HG02884 (cell line): Measurements from ENCODE around the gene COG5.
"Not testable (repeated sequence)": the region's sequence is repeated elsewhere in the genome, so short reads cannot be mapped to it uniquely, and the experiment has no call there.

Source experiments
- ATAC-seq: cut with Tn5 transposase; IDR thresholded peaks from one replicate; pipeline ENCODE4 v1.9.1; 2021; ENCODE audit warnings: mild to moderate bottlenecking, moderate library complexity; ENCODE audit not compliant: unreplicated experiment

The COG5 gene

DNA sequence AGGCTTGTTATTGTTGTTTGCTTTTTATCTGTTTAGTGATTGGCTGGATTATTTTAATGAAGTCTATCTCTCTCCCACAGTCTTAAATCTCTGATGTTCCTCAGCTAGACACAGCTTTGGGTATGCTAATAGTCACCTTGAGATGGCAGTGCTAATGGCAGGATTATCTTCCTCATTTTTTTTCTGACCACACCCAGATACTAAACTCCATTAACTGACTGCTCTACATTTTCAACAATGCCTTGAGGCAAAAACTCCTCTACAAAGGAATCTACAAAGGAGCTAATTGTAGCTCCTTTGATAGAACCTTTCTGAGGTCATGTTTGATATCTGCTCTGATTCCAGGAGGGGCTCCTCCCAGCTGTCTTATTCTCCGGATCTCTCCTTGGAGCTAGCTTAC is 272.3 kb downstream of the COG5 start:
- no peak for ATAC-seq

DNA sequence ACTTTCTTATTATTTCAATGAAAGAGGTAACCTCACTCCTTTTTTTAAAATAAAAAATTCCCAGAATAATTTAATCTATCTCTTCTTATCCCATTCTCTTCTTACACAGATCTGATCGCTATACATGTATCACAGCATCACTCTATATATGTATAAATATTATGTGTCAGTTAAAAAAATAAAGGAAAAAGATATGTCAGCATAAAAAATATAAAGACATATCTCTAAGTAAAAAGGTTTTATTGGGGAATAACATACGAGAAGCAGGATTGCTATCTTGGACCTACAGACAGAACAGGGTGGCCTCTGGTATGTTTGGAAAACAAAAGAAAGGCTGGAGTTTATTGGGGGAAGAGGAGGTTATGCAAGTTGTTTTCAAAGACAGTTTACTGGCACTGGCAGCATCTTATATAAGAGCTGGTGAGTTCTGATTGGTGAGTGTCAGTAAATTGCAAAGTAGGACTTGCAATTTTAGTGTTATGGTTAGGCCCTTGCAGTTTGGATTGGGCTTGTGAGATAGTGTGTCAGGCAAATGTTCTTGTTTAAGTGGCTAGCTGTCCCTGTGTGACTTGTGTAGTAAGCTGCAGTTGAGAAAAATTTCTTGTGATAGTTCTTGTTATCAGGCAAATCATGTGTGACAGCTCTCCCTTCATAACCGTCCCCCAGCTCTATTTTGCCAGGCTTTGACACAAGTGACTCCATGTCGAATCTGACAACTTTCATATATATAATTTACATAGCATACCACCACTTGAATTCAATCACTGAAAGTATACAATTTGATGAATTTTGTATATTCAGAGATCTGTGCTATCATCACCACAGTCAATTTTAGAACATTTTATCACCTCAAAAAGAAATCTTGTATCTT is 276.7 kb downstream of the COG5 start:
- no peak for ATAC-seq

DNA sequence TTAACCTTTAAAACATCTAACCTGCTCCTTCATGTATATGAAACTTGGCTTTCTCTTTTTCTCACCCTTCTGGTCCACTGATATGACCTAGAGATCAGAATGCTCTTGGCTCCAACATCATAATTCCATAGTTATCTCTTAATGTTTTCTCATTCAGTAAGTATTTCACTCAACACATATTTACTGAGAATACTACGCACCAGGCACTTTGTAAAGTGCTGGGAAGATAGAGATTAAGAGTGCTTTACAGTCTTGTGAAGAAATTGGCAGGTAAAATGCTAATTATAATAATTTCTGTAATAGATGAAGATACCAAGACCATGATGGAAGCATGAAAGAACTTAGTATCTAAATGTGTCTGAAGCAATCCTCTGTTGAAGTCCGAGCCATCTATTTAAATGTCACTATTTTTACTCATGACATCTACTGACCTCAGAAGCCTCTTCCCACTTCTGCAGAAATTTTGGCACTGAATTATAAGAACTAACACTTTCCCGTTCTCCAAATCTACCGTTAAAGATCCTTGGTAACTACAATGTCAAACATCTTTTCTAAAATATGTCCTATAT is 278.7 kb downstream of the COG5 start:
- ATAC-seq = no peak

DNA sequence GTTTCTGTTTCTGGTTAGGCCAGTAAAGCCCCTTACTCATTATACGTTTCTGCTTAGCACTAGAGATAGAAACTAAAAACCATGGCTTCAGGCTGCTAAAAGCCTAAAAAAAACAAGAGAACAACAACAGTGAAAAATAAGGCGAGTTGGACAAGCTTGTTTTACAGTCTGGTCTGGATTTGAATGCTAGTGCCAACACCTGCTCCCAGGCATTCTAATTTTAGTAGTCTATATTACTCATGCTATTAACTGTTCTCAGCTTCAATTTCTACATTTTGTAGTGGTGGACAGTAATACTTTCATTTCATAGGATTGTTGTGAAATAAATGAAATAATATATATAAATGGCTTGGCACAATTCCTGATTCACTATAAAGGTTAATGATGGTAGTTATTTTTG is 286.4 kb downstream of the COG5 start:
- no peak for ATAC-seq

DNA sequence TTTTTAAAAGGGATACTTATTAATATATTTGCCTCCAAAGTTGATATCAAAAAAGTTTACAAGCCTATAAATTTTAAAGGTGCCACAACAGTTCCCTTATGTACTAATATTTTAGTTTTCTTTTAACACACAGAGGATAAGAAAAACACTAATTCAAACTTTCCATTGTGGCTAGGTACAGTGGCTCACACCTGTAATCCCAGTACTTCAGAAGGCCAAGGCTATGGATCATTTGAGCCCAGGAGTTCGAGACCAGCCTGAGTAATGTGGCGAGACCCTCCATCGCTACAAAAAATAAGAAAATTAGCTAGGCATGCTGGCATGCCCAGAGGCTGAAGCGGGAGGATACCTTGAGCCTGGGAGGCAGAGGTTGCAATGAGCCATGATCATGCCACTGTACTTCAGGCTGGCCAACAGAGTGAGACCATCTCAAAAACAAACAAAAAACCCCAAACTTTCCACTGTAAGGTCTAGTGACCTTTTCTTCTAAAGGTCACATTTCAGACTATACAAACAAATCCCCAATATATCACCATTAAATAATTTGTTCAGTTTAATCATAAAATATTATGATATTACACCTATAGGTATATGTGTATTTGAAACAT is 287.4 kb downstream of the COG5 start:
- no peak for ATAC-seq

DNA sequence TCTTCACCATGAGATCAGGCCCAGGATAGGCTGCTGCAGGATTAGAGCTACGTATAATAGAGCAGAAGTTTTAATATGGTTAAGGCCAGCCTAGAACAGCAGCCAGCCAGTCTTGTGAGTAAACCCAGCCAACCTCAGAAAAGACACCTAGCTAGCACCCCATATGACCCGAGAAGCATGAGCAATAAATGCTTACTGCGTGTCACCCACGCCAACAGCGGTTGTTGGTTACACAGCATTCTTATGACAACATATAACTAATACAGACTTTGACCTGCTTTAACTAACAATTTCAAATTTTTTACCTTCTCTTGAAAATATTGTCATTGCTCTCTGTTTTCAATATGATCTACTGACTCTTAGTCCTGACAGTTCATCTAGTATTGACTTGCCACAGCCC is 289.2 kb downstream of the COG5 start:
- no peak for ATAC-seq

DNA sequence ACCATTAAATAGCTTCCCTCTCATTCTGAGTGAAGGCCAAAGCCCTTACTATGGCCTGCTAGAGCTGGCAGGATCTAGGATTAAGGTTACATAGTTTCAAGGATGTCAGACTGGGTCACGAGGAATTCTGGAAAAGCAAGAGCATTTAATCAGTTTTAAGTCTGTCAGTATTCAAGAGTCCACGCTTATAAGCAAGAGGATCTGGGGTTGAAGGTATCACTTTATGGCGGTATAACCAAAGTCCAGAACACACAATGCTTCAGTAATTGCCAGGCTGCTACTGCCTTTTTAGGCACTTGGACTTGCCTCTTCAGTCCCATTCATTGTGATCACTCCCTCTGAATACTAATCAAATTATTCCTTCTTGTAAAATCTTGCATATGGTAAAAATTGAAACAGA is 293.9 kb downstream of the COG5 start:
- no peak for ATAC-seq

DNA sequence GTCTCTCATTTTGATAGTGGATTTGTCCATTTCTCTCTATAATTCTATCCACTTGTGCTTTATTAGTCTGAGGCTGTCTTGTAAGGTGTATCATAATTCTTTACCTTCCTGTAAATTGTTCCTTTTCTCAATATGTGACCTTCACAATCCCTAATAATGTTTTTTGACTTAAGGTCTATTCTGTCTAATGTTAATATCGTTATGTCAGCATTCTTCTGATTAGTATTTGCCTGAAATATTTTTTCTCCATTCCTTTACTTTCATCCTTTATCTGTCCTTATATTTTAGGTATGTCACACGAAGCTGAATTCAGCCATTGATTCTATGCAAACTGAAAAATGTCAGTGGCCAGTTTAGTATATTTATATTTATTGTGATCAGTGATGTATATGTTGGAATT is 295.1 kb downstream of the COG5 start:
- no peak for ATAC-seq

DNA sequence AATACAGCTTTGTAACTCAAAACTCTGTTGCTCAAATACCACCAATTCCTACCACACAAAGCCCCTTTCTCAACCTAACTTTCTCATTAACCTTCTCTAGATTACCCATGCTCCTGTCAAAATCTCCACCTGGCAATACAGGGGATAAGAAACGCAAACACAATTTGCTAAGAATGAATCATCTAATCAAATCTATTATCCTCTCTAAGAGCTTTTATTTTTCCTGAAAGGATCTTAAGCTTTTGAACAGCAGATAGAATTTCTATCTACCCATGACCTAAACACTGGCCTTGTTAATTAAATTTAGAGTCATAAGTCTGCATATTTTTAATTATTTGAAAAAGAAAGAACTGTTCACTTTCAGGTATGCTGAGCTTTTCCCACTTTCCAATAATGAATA is 296.6 kb downstream of the COG5 start:
- no peak for ATAC-seq

DNA sequence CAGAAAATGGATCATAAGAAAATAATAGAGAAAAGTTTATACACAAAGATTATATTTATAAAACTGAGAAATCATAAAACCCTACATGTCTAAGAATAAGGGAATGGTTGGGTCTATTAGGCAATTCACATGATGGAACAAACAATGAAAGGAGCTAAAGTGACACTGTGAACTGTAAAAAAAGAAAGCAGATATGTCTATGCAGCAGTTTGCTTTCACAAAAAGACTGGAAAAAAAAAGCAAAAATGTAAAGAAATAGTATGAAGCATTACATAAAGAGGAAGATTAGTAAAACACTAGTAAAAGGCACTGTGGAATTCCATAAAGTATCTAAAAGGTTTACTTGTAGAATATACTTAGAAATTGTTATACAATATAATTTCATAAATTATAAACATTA is 299.0 kb downstream of the COG5 start:
- no peak for ATAC-seq

DNA sequence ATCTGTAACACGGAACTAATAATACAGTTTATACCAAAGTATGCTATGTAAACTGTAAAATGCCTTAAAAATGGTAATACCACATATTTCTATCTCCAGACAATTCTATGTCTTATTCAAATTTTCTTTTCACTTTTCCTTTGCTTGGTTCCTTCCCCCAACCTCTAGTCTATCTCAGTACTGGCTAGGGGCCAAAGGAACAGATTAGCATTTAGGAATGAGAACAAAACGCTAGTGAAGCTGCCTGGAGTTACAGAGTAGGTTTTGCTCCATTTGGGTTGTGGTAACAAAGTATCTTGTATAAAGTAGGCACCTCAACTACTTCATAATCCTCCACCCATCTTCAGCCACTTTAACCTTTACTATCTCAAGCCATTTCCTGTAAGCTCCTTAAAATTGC is 300.9 kb downstream of the COG5 start:
- no peak for ATAC-seq

DNA sequence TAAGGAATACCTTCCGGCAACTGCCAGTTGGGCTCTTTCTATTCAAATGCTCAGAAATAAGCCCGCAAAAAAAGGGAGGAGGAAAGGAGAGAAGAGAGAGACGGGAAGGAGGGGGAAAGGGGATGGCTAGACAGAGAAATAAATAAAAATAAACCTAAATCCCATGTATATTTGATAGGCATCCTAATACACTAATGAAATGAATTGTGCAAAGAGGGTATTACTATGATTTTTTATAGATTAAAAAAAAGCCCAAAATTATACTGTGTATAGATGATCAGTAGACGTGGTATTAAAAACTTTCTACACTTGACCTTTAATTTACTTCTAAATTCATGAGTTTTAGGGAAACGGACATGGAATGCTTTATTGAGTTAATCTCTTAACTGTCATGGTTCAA is 305.0 kb downstream of the COG5 start:
- no peak for ATAC-seq

DNA sequence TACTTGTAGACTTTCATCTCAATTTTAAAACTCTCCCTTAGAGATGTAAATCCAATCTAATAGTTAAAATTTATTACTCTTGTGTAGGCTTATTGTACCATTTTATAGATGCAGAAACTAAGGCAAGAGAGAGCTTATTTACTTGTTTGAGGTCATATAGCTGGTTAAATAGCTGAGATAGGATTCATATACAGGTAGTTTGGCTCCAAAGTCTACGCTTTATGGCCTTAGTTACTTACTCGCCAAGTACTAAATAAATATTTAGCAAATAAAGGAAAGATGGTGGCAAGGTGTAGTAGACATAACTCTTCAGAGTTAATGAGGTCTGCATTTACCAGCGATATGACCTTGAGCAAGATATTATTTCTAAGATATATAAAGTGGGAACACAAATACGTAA is 308.1 kb downstream of the COG5 start:
- no peak for ATAC-seq

DNA sequence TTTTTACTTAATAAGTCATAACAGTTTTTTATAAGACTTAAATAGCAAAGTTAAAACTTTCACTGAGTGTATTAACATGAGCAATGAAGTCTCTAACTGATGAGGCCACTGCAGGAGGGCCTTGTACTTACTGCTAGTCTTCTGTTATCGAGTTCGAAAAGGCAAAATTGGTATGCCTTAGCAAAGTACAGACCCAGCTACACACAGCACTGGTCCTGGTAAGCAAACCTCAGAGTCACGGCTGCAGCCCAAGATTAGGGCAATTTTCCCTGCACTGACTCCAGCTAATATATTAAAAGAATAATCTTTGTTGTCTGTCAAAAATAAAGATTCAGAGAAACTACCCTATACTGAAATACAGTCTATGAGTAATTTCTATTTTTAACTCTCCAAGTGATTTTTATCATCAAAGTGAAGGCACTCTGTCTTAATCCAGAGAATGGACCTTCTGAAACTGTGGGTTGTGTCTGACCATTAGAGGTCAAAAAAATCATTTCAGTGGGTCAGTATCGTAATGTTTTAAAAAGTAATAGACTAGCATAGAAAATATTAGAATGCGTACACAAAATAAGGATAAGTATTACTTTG is 309.2 kb downstream of the COG5 start:
- ATAC-seq = no peak

DNA sequence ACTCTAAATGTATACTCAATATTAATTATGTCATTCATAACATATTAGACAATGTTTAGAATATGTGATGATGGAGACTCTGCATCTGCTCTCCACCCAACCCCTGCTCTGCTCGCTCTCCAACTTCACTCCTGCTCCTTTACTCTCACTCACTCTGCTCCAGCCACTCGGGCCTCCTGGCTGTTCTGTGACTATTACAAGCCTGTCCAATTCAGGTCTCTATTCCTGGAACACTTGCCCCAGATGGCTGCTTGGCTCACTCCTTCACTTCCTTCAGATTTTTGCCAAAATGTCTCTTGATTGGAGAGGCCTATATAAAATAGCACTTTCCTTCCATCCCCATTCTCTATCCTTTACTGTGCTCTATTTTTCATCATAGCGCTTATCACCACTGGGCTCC is 310.1 kb downstream of the COG5 start:
- ATAC-seq = no peak

DNA sequence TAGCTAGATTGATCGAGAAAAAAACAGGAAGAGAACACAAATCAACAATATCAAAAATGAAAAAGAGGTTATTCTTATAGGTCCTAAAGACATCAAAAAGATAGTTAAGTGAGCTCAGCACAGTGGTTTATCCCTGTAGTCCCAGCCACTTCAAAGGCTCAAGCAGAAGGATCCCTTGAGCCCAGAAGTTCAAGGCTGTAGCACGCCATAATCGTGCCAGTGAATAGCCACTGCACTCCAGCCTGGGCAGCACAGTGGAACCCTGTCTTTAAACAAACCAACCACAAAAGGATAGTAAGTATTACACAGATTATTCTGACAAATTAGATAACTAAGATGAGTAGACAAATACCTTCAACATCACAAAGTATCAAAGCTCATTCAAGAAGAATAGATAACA is 311.8 kb downstream of the COG5 start:
- no peak for ATAC-seq

DNA sequence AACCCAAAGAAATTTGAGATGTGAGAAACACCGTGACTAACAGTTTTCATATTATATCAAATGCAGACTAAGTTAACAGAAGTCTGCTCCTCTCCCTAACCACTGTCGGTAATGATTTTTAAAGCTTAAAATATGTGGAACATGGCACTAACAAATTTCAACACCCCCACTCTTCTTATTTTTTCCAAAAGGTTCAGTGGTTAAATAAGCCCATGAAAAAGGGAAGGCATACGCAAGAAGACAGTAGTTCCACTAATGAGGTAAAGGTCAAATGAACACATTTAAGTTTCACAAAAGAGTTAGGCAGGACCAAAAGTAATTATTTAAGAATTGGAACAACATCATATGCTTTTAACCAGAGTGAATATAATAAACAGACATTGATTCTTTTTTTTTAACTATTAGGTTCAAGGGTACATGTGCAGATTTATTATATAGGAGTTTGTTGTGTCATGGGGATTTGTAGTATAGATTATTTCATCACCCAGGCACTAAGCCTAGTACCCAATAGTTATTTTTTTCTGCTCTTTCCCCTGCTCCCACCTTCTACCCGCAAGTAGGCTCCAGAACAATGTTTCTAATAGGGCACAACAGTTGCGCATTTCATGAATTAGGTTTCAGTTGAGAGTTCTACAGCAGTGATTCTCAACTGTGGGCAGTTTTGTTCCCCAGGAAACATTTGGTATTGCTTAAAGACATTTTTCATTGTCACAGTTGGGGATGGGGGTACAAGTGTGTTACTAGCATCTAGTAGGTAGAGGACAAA is 315.0 kb downstream of the COG5 start:
- ATAC-seq = no peak

DNA sequence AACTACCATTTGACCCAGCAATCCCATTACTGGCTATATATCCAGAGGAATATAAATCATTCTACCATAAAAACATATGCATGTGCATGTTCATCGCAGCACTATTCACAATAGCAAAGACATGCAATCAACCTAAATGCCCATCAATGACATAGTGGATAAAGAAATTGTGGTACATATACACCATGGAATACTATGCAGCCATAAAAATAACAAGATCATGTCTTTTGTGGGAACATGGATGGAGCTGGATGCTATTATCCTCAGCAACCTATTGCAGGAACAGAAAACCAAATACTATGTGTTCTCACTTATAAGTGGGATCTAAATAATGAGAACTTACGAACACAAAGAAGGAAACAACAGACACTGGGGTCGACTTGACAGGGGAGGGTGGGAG is 316.9 kb downstream of the COG5 start:
- ATAC-seq = not testable (repeated sequence)

DNA sequence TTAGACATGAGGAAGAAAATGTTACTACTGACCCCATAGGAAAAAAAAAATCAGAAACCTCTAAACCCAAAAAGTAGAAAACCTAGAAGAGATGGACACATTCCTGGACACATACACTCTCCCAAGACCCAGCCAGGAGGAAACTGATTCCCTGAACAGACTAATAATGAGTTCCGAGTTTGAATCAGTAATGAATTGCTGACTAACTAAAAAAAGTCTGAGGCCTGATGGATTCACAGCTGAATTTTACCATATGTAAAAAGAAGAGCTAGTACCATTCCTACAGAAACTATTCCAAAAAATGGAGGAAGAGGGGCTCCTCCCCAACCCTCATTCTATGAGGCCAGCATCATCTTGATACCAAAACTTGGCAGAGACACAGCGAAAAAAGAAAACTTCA is 319.1 kb downstream of the COG5 start:
- ATAC-seq = no peak

DNA sequence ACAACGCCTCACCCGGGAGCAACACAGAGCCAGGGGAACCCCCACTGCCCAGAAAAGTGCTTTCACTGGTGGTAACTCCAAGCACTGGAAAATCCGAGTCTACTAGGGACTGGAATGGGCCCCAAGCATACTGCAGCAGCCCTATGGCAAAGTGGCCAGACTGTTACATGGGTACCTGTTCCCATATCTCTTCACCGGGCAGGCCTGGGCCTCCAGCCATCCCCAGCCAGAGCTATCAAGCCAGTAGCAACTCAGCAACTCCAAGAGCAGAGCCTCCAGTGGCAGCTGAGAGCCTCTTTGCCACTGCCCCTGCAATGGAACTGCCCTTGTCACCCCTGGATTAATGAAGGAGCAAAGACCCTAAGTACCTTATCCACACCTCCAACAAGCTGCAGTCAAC is 321.5 kb downstream of the COG5 start:
- ATAC-seq = no peak

DNA sequence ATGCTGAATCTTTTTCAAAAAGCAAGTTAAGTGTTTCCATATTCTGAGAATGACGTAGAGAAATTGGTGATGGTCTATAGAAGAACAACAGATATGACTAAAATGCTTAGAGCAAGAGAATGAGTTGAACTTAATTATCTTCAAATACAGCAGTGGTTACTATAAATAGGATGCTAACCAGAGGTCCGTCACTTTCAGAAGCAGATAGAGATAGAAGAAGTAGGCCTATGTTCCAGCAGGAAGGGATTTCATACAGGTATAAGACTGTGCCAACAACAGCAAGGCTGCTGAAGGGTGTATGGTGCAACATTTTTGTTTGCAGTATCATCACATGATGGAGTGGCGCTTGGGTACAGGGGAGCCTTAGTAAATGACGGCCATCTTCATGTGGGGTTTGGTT is 326.3 kb downstream of the COG5 start:
- no peak for ATAC-seq
